ENCODE measurements around the gene PRMT5. TPM values are rescaled to one million over a fixed set of nuclear protein-coding genes. Genes with fewer than 3 reads are reported as not detected.
A peak's percentile ranks its signal among the peaks of the same experiment; 100 is the strongest.
"Not testable (repeated sequence)": the region's sequence is repeated elsewhere in the genome, so short reads cannot be mapped to it uniquely, and the experiment has no call there.

PRMT5 gene
- total and polyA plus RNA-seq, 3 experiments from 2014 or later = 41.3 to 200 (median 191) TPM

DNA sequence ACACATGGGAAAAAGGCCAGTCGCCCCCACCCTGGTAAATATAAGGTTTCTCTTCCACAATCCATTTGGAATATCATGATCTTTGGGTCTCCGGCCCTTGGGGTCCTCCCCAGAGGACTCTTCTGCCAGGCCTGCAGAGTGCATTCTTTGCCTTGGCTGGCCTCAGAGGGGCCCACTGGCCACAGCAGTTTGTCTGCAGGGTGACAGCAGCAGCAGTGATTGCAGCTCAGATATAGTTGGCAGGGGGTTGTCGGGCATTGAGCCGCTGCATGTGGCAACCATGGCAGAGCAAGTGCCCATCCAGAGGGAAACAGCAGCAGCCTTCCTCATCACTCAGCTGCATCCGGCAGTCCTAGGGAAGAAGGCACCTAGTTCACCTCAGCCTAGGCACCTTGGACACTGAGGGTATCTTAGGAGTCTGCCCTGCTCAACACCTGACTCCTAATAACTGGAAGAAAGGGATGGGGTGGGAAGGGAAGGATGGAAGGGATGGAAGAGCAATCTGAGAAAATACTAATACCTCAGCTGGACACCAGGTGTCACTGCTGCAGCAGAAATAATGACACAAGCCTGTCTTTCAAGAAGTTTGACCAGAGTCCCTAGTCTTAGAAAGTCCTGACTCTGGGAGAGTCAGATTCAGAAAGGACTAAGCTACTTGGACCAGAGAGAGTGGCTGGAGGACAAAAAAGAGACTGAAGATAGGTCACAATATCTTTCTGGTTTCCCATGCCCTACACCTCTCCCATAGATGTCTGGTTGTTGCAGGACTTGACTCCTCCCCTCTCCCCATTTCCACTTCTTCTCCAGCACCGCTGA, 44.2 kb upstream of the PRMT5 start:
- Mint-ChIP-seq H3K27ac (peak overlapping the region in 1 of 8 donors; percentile 31), H3K36me3 (peaks cover 0 to 2% (median 0%) of the 10 kb centered on the region in 3 donors), H3K27me3 (peaks cover 3 to 9% of the 10 kb centered on the region in 2 donors), H3K4me3 (peak overlapping the region in 1 of 7 donors; percentile 32), H3K4me1 (no peaks in the 10 kb centered on the region), H3K9me3 (no peaks in the 10 kb centered on the region)
- Histone ChIP-seq H3K4me1 (ENCODE audit: insufficient read depth, low read length) (no peaks in the 10 kb centered on the region), H3K27me3 (ENCODE audit: insufficient read depth, low read length, poor library complexity, severe bottlenecking) (peaks cover 4% of the 10 kb centered on the region), H3K9me3 (ENCODE audit: low read length) (no peaks in the 10 kb centered on the region), H3K27ac (ENCODE audit: low read depth, low read length) (no peak overlapping the region), H3K36me3 (ENCODE audit: insufficient read depth, low read length) (no peaks in the 10 kb centered on the region), H3K4me3 (ENCODE audit: low read length) (no peak overlapping the region)
- CTCF ChIA-PET = interaction anchor here (1.0 to 27.9 kb wide), 18 partner anchors 10 to 412 kb away, joined by 3 to 732 read pairs (median 4); partner anchors contain the start of genes AJUBA, CDH24, HAUS4 and PRMT5
- DNase-seq = peak in 3 of 5 donors; percentile 27 to 53 (median 34)
- POLR2A ChIA-PET = interaction anchor here (0.6 to 1.1 kb wide), 2 partner anchors 9 to 17 kb away, joined by 3 read pairs; partner anchors contain the start of gene HAUS4

DNA sequence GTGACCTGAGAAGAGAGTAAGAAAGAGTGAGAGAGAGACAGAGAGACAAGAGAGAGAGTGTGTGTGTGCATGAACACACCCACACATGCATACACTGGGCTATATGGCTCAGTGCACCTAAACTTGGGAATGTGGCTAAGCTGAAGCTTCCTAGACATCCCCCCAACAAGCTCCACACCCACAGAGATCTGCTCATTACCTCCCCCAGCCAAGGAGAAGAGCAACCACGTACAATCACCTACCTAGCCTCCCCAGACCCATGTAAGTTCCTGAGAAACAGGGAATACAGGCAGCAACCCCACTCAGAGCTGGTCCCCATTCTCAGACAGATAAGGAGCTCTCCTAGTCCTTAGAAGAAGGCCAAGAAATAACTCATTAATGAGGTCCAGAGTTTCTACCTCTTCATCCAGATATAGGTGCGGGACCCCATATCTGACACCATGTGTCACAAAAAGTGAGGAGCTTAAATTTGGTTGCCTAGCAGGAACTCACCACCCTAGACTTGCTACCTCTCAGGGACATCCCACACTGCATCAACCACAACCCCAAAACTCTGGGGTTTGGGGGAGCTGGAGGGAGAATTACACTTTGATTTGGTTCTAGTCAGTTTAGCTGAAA, 43.2 kb upstream of the PRMT5 start:
- H3K9me3 Mint-ChIP-seq = no peaks in the 10 kb centered on the region
- no peak for DNase-seq
- no peak overlapping the region for H3K27ac ChIP-seq (ENCODE audit: low read depth, low read length)
- peaks cover 3 to 12% of the 10 kb centered on the region in 2 donors for H3K27me3 Mint-ChIP-seq
- H3K4me3 Mint-ChIP-seq = no peak overlapping the region
- H3K27me3 ChIP-seq (ENCODE audit: insufficient read depth, low read length, poor library complexity, severe bottlenecking) = peaks cover 4% of the 10 kb centered on the region
- H3K4me1 ChIP-seq (ENCODE audit: insufficient read depth, low read length) = no peaks in the 10 kb centered on the region
- ChIA-PET POLR2A (interaction anchor here (0.6 to 1.1 kb wide), 2 partner anchors 16 to 38 kb away, joined by 3 to 4 read pairs; partner anchors contain the start of gene HAUS4), CTCF (interaction anchor here (1.0 to 27.9 kb wide), 16 partner anchors 9 to 411 kb away, joined by 3 to 732 read pairs (median 5); partner anchors contain the start of genes AJUBA, CDH24, HAUS4 and PRMT5)
- H3K9me3 ChIP-seq (ENCODE audit: low read length) = no peaks in the 10 kb centered on the region
- H3K36me3 Mint-ChIP-seq = peaks cover 0 to 2% (median 0%) of the 10 kb centered on the region in 3 donors
- no peaks in the 10 kb centered on the region for H3K4me1 Mint-ChIP-seq
- no peak overlapping the region for H3K4me3 ChIP-seq (ENCODE audit: low read length)
- H3K27ac Mint-ChIP-seq = no peak overlapping the region
- no peaks in the 10 kb centered on the region for H3K36me3 ChIP-seq (ENCODE audit: insufficient read depth, low read length)

DNA sequence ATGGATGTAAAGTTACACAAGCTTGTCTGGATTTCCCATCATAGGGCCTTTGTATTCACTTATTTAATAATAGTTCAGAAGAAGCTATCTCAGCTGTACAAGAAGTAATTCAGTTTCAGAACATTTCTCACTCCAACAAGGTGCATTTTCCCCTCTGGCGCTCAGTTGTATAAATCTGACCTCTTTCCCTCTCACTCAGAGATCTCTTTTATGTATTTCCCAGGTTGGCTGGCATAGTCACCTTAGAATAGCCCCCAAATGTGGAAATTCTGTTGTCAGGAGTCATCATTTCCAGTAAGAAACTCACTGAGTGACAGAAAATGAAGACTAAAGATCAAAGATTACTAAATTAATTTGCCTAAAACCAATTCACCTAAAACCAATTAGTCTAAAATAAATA, 42.0 kb upstream of the PRMT5 start:
- Histone ChIP-seq H3K36me3 (ENCODE audit: insufficient read depth, low read length) (no peaks in the 10 kb centered on the region), H3K4me3 (ENCODE audit: low read length) (no peak overlapping the region), H3K9me3 (ENCODE audit: low read length) (no peaks in the 10 kb centered on the region), H3K27me3 (ENCODE audit: insufficient read depth, low read length, poor library complexity, severe bottlenecking) (peaks cover 4% of the 10 kb centered on the region), H3K4me1 (ENCODE audit: insufficient read depth, low read length) (no peaks in the 10 kb centered on the region), H3K27ac (ENCODE audit: low read depth, low read length) (no peak overlapping the region)
- ChIA-PET CTCF (interaction anchor here (3.1 to 27.9 kb wide), 3 partner anchors 14 to 88 kb away, joined by 27 to 732 read pairs (median 155); partner anchors contain the start of genes AJUBA and CDH24), POLR2A (no interaction called here)
- no peak for DNase-seq
- Mint-ChIP-seq H3K27ac (no peak overlapping the region), H3K4me1 (no peaks in the 10 kb centered on the region), H3K9me3 (no peaks in the 10 kb centered on the region), H3K4me3 (no peak overlapping the region), H3K36me3 (peaks cover 0 to 2% (median 0%) of the 10 kb centered on the region in 3 donors), H3K27me3 (peaks cover 9 to 10% of the 10 kb centered on the region in 2 donors)

DNA sequence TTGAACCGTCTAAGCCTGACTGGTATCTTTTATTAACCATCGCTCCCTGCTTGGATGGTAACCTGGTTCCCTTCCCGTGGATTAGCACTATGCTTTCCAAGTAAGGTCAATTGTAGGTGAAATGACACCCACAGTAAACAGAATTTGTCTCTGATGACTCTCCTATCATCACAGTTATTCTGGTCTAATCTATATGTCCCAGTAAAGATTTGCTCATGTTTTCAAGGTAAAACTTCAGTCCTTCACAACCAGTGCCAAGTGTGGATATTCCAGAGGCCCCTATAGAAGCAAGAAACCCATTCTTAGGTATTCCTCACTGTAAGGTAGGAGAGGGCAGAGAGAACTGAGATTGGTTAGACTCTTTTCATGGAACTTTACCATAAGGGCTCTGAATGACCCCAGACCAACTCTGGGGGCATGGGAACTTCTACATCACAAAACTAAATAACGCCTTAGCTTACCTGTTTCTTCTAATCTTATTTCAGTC, 37.6 kb upstream of the PRMT5 start:
- Histone ChIP-seq H3K27me3 (ENCODE audit: insufficient read depth, low read length, poor library complexity, severe bottlenecking) (peaks cover 4% of the 10 kb centered on the region), H3K36me3 (ENCODE audit: insufficient read depth, low read length) (no peaks in the 10 kb centered on the region), H3K27ac (ENCODE audit: low read depth, low read length) (no peak overlapping the region), H3K4me3 (ENCODE audit: low read length) (no peak overlapping the region), H3K4me1 (ENCODE audit: insufficient read depth, low read length) (no peaks in the 10 kb centered on the region), H3K9me3 (ENCODE audit: low read length) (no peaks in the 10 kb centered on the region)
- Mint-ChIP-seq H3K36me3 (peaks cover 0 to 2% (median 0%) of the 10 kb centered on the region in 3 donors), H3K4me3 (no peak overlapping the region), H3K4me1 (no peaks in the 10 kb centered on the region), H3K27me3 (peaks cover 9% of the 10 kb centered on the region in 2 donors), H3K27ac (no peak overlapping the region), H3K9me3 (no peaks in the 10 kb centered on the region)
- ChIA-PET CTCF (no interaction called here), POLR2A (no interaction called here)
- no peak for DNase-seq

DNA sequence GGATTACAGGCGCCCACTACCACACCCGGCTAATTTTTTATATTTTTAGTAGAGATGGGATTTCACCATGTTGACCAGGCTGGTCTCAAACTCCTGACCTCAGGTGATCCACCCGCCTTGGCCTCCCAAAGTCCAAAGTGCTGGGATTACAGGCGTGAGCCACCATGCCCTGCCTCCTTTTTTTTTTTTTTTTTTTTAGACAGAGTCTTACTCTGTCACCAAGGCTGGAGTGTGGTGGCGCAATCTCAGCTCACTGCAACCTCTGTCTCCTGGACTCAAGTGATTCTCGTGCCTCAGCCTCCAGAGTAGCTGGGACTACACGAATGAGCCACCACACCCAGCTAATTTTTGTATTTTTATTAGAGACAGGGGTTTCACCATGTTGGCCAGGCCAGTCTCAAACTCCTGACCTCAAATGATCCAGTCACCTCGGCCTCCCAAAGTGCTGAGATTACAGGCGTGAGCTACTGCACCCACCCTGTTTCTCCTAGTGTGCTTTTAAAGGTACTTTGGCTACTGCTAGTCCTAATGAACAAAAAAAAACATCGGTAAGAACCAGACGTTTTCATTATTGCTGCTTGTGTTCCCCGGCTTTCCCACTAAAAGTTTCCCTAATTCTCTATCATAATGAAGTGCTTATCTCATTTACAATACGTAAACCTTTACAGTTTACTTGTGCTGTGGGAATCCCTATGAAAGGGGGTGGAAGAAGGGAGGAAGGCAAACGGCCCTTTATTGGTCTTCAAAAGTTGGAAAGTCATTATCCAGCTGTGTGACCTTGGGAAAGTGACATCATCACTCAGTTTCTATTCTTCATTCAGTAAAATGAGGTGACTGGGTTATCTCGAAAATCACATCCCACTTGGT, 37.0 kb upstream of the PRMT5 start:
- H3K27me3 Mint-ChIP-seq; H3K36me3 Mint-ChIP-seq; H3K9me3 ChIP-seq (ENCODE audit: low read length); H3K27ac ChIP-seq (ENCODE audit: low read depth, low read length); H3K36me3 ChIP-seq (ENCODE audit: insufficient read depth, low read length); POLR2A ChIA-PET; H3K4me3 ChIP-seq (ENCODE audit: low read length); DNase-seq; H3K9me3 Mint-ChIP-seq; H3K4me1 Mint-ChIP-seq; H3K27me3 ChIP-seq (ENCODE audit: insufficient read depth, low read length, poor library complexity, severe bottlenecking); H3K4me1 ChIP-seq (ENCODE audit: insufficient read depth, low read length); H3K4me3 Mint-ChIP-seq; H3K27ac Mint-ChIP-seq: not testable (repeated sequence)
- CTCF ChIA-PET = interaction anchor here (0.7 to 0.8 kb wide), 2 partner anchors 11 to 40 kb away, joined by 3 read pairs; no protein-coding TSS in a partner anchor

DNA sequence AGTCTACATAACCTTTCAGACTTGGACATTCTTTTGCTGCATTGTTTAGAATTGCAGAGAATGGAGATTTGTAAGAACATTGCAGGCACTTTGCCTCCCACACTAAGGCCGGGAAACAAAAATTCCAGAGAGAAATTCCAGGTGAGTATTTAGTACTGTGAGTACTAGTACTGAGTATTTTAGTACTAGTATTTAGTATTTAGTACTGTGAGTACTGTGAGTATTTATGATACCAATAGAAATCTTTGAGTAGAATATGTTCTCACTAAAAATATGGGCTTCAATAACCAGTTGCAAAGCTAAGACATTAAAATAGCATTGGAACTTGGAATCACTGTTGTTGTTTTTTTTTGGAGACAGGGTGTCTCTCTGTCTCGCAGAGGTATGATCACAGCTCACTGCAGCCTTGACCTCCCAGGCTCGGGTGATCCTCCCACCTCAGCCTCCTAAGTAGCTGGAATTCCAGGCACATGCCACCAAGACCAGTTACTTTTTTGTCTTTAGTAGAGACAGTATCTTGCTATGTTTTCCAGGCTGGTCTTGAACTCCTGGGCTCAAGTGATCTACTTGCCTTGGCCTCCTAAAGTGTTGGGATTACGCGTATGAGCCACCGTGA, 33.0 kb upstream of the PRMT5 start:
- no peak overlapping the region for H3K27ac ChIP-seq (ENCODE audit: low read depth, low read length)
- ChIA-PET POLR2A (no interaction called here), CTCF (interaction anchor here (0.7 to 2.1 kb wide), 4 partner anchors 11 to 96 kb away, joined by 3 to 14 read pairs (median 6); partner anchors contain the start of gene AJUBA)
- H3K36me3 ChIP-seq (ENCODE audit: insufficient read depth, low read length) = no peaks in the 10 kb centered on the region
- no peaks in the 10 kb centered on the region for H3K27me3 ChIP-seq (ENCODE audit: insufficient read depth, low read length, poor library complexity, severe bottlenecking)
- H3K4me1 ChIP-seq (ENCODE audit: insufficient read depth, low read length) = peaks cover 6% of the 10 kb centered on the region
- no peak overlapping the region for H3K4me3 ChIP-seq (ENCODE audit: low read length)
- no peaks in the 10 kb centered on the region for H3K9me3 Mint-ChIP-seq
- no peaks in the 10 kb centered on the region for H3K9me3 ChIP-seq (ENCODE audit: low read length)
- H3K4me1 Mint-ChIP-seq = peaks cover 0 to 1% (median 0%) of the 10 kb centered on the region in 3 donors
- H3K36me3 Mint-ChIP-seq = no peaks in the 10 kb centered on the region
- H3K4me3 Mint-ChIP-seq = no peak overlapping the region
- H3K27ac Mint-ChIP-seq = no peak overlapping the region
- no peak for DNase-seq
- peaks cover 2 to 5% of the 10 kb centered on the region in 2 donors for H3K27me3 Mint-ChIP-seq

Measured in CD8-positive, alpha-beta memory T cell (primary cell).